ENCODE data around the gene LRRC2.

GRCh38 chr3:46542801-46543201 lies 23.3 kb downstream of the LRRC2 start:
- TF ChIP-seq CTCF (IDR thresholded peaks at IDR 0.05; ENCODE audit: poor library complexity) (no peak), EZH2 (IDR thresholded peaks at IDR 0.05; ENCODE audit: borderline replicate concordance) (no peak)
